Left ventricle myocardium inferior (tissue), 1 donor: Measurements from ENCODE around the gene SORCS2. TPM values are rescaled to one million over a fixed set of nuclear protein-coding genes. Genes with fewer than 3 reads are reported as not detected.

Source experiments
- DNase-seq: peaks from one replicate; pipeline ENCODE4 v3.0.0-alpha.2; 2020
- H3K27ac ChIP-seq: fragments of 200-600 bp; replicated peaks from 2 replicates; pipeline ENCODE4 v1.8.0; 2021
- H3K27me3 ChIP-seq: fragments of 200-600 bp; 2 replicates; pipeline ENCODE4 v1.8.0; 2021; ENCODE audit warnings: low read depth
- H3K36me3 ChIP-seq: fragments of 200-600 bp; 2 replicates; pipeline ENCODE4 v1.8.0; 2021
- H3K4me1 ChIP-seq: fragments of 200-600 bp; 2 replicates; pipeline ENCODE4 v1.8.0; 2021
- H3K4me3 ChIP-seq: fragments of 200-600 bp; 2 replicates; pipeline ENCODE4 v1.8.0; 2021; ENCODE audit warnings: mild to moderate bottlenecking, moderate library complexity
- H3K9me3 ChIP-seq: fragments of 200-600 bp; replicated peaks from 2 replicates; pipeline ENCODE4 v1.8.0; 2021
- intact Hi-C: fragments of 100-400 bp; cut with micrococcal nuclease; formaldehyde crosslinking; loops from one replicate; pipeline ENCODE4 v1.11.0; 2022
- total RNA-seq: library from RNA; stranded (reverse); fragmentation: NEBNext Ultra II Directional; extraction: Animal tissue kit (Norgen Biotek cat#: 25700); gene quantifications from one replicate; pipeline ENCODE4 v1.2.1, GENCODE V29; 2021
- TF ChIP-seq, protein P1 (sequence below): fragments of 200-600 bp; IDR thresholded peaks from 2 replicates; pipeline ENCODE4 v1.8.0; 2021; ENCODE audit warnings: antibody characterized with exemption, mild to moderate bottlenecking, borderline replicate concordance
- donor health status: DM: no; HTN: yes; CAD: no; lungs with severe emphysema.

The SORCS2 gene
- total RNA-seq, 1 donor from 2014 or later: 1.2 TPM

DNA sequence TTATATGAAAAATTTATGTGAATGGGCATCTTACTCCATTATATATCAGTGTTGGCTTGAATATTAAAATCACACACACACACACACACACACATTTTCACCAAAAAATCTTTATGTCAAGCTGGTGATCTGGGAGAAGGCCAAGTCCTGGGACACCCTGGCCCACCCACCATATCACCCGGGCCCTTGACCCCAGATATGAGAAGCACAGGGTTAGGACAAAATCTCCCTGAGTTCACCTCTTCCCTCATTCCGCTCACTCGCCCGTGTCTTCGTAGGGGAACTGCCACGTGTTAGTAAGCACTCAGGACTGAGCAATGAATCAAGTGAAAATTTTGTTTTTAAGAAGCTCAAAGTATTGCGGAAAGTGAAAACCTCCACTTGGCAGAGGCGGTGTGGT lies 346.2 kb downstream of the SORCS2 start:
- intact Hi-C loops: no loop called here
- no peak for DNase-seq
- TF ChIP-seq, protein P1, sequence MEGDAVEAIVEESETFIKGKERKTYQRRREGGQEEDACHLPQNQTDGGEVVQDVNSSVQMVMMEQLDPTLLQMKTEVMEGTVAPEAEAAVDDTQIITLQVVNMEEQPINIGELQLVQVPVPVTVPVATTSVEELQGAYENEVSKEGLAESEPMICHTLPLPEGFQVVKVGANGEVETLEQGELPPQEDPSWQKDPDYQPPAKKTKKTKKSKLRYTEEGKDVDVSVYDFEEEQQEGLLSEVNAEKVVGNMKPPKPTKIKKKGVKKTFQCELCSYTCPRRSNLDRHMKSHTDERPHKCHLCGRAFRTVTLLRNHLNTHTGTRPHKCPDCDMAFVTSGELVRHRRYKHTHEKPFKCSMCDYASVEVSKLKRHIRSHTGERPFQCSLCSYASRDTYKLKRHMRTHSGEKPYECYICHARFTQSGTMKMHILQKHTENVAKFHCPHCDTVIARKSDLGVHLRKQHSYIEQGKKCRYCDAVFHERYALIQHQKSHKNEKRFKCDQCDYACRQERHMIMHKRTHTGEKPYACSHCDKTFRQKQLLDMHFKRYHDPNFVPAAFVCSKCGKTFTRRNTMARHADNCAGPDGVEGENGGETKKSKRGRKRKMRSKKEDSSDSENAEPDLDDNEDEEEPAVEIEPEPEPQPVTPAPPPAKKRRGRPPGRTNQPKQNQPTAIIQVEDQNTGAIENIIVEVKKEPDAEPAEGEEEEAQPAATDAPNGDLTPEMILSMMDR: no peak

DNA sequence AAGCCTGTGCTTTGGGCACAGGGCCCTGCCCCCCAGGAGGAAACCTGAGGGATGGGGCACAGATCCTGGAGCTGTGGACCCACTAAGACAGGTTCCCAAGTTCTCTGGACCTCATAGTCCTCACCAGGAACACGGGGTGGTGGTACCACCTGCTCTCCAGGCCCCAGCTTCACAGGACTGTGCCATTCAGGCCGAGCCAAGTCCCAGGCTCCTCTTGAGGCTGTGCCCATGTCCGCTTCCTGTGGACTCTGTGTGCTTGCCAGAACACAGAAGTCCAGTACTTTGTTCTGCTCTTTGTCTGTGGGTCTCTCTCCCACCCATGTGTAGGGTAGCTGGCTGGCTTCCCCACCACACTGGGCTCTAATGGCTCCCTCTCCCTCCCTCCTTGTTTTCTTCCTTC lies 346.8 kb downstream of the SORCS2 start:
- no peaks in the 10 kb centered on the region for H3K4me1 ChIP-seq
- TF ChIP-seq, protein P1: no peak
- peaks cover 4% of the 10 kb centered on the region for H3K27me3 ChIP-seq
- DNase-seq: no peak
- H3K9me3 ChIP-seq: peaks cover 8% of the 10 kb centered on the region
- H3K27ac ChIP-seq: no peak overlapping the region
- H3K36me3 ChIP-seq: no peaks in the 10 kb centered on the region
- no peak overlapping the region for H3K4me3 ChIP-seq
- intact Hi-C loops: no loop called here

More for the DNA sequence above, 346.2 kb downstream of the SORCS2 start:
- Histone ChIP-seq H3K36me3 (no peaks in the 10 kb centered on the region), H3K27me3 (peaks cover 4% of the 10 kb centered on the region), H3K4me1 (no peaks in the 10 kb centered on the region), H3K27ac (no peak overlapping the region), H3K9me3 (peaks cover 8% of the 10 kb centered on the region), H3K4me3 (no peak overlapping the region)

DNA sequence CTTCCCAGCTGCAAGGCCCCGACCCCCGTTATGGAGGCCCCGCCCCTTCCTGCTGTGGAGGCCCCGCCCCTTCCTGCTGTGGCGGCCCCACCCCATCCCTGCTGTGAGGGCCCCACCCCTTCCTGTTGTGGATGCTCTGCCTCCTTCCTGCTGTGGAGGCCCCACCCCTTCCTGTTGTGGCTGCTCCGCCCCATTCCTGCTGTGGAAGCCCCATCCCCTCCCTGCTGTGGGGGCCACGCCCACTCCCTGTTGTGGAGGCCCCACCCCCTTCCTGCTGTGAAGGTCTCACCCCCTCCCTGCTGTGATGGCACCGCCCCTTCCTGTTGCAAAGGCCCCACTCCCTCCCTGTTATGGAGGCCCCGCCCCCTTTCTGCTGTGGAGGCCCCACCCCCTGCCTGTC lies 347.3 kb downstream of the SORCS2 start:
- intact Hi-C loops: no loop called here
- Histone ChIP-seq H3K4me3 (no peak overlapping the region), H3K9me3 (peaks cover 5% of the 10 kb centered on the region), H3K36me3 (no peaks in the 10 kb centered on the region), H3K27ac (no peak overlapping the region), H3K27me3 (peaks cover 4% of the 10 kb centered on the region), H3K4me1 (no peaks in the 10 kb centered on the region)
- TF ChIP-seq, protein P1: no peak
- DNase-seq: no peak

DNA sequence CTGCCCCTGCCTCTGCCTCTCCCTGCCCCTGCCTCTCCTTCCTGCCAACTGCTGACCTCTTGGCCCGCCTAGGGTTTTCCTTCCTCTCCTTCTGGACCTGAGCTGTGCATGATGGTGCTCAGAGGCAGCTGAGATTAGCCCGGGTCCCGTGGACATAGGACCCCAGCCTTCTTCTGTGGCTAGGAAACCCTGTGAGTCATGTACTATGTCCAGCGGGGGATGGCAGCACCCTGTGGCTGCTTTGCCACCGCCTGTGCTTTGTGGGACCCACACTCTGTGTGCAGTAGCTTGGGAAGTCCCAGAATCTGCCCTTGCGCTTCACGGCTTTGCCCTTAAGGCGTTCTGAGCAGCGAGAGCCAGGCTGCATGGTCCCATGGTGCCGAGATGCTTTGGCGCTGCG lies 347.9 kb downstream of the SORCS2 start:
- no peak for DNase-seq
- intact Hi-C loops: no loop called here
- Histone ChIP-seq H3K27me3 (peaks cover 4% of the 10 kb centered on the region), H3K27ac (no peak overlapping the region), H3K4me1 (no peaks in the 10 kb centered on the region), H3K4me3 (no peak overlapping the region), H3K9me3 (peaks cover 4% of the 10 kb centered on the region), H3K36me3 (no peaks in the 10 kb centered on the region)
- TF ChIP-seq, protein P1: no peak

DNA sequence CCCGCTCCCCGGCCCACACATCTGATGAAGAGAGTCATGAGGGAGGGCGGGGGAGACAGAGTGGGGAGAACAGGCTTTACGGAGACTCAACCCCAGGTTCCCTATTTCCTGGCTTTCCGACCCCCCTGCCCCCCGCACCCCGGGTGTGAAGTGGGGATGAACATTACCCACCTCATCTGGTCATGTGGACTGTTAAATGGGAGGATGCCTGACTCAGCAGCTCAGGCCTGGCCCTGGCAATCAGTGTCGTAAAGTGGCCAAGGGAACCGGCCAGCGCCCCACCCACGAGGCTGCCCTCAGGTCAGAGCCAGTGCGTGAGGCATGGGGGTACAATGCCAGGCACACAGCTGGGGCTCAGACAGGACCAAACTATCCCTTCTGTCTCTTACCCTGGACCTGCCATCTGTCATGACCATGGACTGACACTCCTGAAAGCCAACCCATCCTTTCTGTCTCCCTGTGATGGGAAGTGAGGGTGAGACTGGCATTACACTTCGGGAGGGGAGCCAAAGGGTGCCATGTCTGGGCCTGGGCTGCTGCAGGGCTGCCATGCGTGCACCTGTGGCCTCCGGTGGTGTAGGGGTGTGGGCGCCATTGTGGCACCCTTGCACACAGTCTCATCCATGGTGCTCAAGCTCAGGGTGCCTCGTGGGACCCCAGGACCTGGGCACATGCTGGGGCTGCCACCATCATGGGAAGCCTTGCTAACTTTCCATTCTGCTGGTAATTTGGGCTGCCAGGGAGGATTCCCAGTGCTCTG lies 348.5 kb downstream of the SORCS2 start:
- Histone ChIP-seq H3K9me3 (peaks cover 4% of the 10 kb centered on the region), H3K36me3 (no peaks in the 10 kb centered on the region), H3K27me3 (peaks cover 2% of the 10 kb centered on the region), H3K27ac (no peak overlapping the region), H3K4me3 (no peak overlapping the region), H3K4me1 (no peaks in the 10 kb centered on the region)
- no peak for DNase-seq
- TF ChIP-seq, protein P1: no peak
- intact Hi-C loops: no loop called here
